Suprapubic skin (tissue), 4 donors: ENCODE data around the gene AHRR.
"Not testable (repeated sequence)": the region's sequence is repeated elsewhere in the genome, so short reads cannot be mapped to it uniquely, and the experiment has no call there.

ENCODE experiments used
- CTCF ChIP-seq, 2 donors: fragments of 200-600 bp in 1 of 2; fragments of 450-650 bp in 1 of 2; sonication (generic) in 1 of 2; IDR thresholded peaks; one replicate each; pipeline ENCODE4 v1.5.1; 2016 to 2019; ENCODE audit warnings: antibody characterized with exemption in 2 of 2, mild to moderate bottlenecking in 1 of 2, moderate library complexity in 1 of 2
- POLR2A ChIP-seq, 2 donors: fragments of 450-650 bp; IDR thresholded peaks; one replicate each; pipeline ENCODE4 v1.6.1; 2017; ENCODE audit warnings: antibody characterized with exemption in 2 of 2, mild to moderate bottlenecking in 2 of 2, moderate library complexity in 2 of 2
- POLR2AphosphoS5 ChIP-seq, 3 donors: sonication (generic); formaldehyde crosslinking; IDR thresholded peaks; one replicate each; pipeline ENCODE4 v1.6.1; 2017; ENCODE audit warnings: antibody characterized with exemption in 3 of 3

GRCh38 chr5:402219-402614 is 80.7 kb downstream of the AHRR start:
- TF ChIP-seq POLR2AphosphoS5, CTCF, POLR2A (IDR thresholded peaks at IDR 0.05): not testable (repeated sequence)
